Panc1 (cell line): Measurements from ENCODE around the gene ZNRF3. TPM values are rescaled to one million over a fixed set of nuclear protein-coding genes. Genes with fewer than 3 reads are reported as not detected.

ENCODE experiments used
- ATAC-seq: fragments of 200-7000 bp; cut with Tn5 transposase; 2 replicates; pipeline ENCODE4 v1.9.1; 2020; ENCODE audit warnings: mild to moderate bottlenecking, moderate library complexity
- BruUV-seq: library from RNA; stranded (reverse); fragments of 400-500 nt; replicated peaks from 2 replicates; lab custom pipeline; 2021; lab: Mats Ljungman, UMichigan
- CTCF ChIA-PET: fragments of 300-600 bp; sonication (Branson Sonifier 250); formaldehyde crosslinking; loops from one replicate; lab custom pipeline; 2022; ENCODE audit warnings: antibody characterized with exemption; lab: Charles Lee
- POLR2A ChIA-PET: fragments of 300-600 bp; sonication (Branson Sonifier 250); formaldehyde crosslinking; loops from one replicate; lab custom pipeline; 2022; ENCODE audit warnings: antibody characterized with exemption; lab: Charles Lee
- DNase-seq: peaks from one replicate; pipeline ENCODE4 v3.0.0-alpha.2; 2010; ENCODE audit warnings: low read depth, low spot score
- H3K27ac ChIP-seq: 2 replicates; pipeline ENCODE4 v1.5.1; 2011; ENCODE audit warnings: mild to moderate bottlenecking, low read length, inconsistent platforms
- H3K27me3 ChIP-seq: fragments of 200-500 bp; sonication (Bioruptor generic); 2 replicates; pipeline ENCODE4 v1.6.0; 2014; ENCODE audit warnings: low read length, inconsistent platforms; ENCODE audit not compliant: control insufficient read depth, insufficient read depth
- H3K36me3 ChIP-seq: fragments of 200-500 bp; sonication (Bioruptor generic); 2 replicates; pipeline ENCODE4 v1.5.1; 2014; ENCODE audit warnings: inconsistent platforms, mild to moderate bottlenecking, low read length, moderate library complexity; ENCODE audit not compliant: control insufficient read depth, insufficient read depth
- H3K4me1 ChIP-seq: 2 replicates; pipeline ENCODE4 v1.5.1; 2011; ENCODE audit warnings: inconsistent platforms, mild to moderate bottlenecking, low read length, moderate library complexity; ENCODE audit not compliant: control insufficient read depth, insufficient read depth
- H3K4me3 ChIP-seq, 2 experiments: 2 replicates each; pipeline ENCODE4 v1.5.1; 2011 to 2012; ENCODE audit warnings: low read depth in 2 of 2, low read length in 2 of 2, mild to moderate bottlenecking in 2 of 2, inconsistent platforms in 1 of 2, moderate library complexity in 1 of 2
- H3K9me3 ChIP-seq: fragments of 200-500 bp; sonication (Bioruptor generic); 2 replicates; pipeline ENCODE4 v1.5.1; 2014; ENCODE audit warnings: low read depth, mild to moderate bottlenecking, inconsistent platforms, low read length, moderate library complexity; ENCODE audit not compliant: control insufficient read depth, insufficient read depth
- CTCF ChIP-seq: fragments of 450-650 bp; IDR thresholded peaks from 2 replicates; pipeline ENCODE4 v1.5.1; 2017; ENCODE audit warnings: mild to moderate bottlenecking
- POLR2AphosphoS5 ChIP-seq: IDR thresholded peaks from 2 replicates; pipeline ENCODE4 v1.6.1; 2012; ENCODE audit warnings: mild to moderate bottlenecking, low read depth, low read length, moderate library complexity
- REST ChIP-seq, 2 experiments: IDR thresholded peaks; 2 replicates each; pipeline ENCODE4 v1.6.1; 2011 to 2012; ENCODE audit warnings: low read depth in 2 of 2, control low read depth in 1 of 2, low read length in 1 of 2, mild to moderate bottlenecking in 1 of 2, moderate library complexity in 1 of 2; ENCODE audit not compliant: insufficient read depth in 1 of 2
- SIN3A ChIP-seq: IDR thresholded peaks from 2 replicates; pipeline ENCODE4 v1.6.1; 2012; ENCODE audit warnings: low read depth, mild to moderate bottlenecking, low read length, moderate library complexity, borderline replicate concordance; ENCODE audit not compliant: insufficient read depth
- TCF7L2 ChIP-seq: IDR thresholded peaks from 2 replicates; pipeline ENCODE4 v1.6.1; 2011; ENCODE audit warnings: mild to moderate bottlenecking, low read depth, low read length, inconsistent platforms
- in situ Hi-C: cut with HindIII; loops from 2 replicates; pipeline ENCODE4 v1.10.0; 2016; ENCODE audit warnings: low sequenced_read_pairs, low pct_unique_long_range_greater_than_20kb
- intact Hi-C: fragments of 100-400 bp; cut with micrococcal nuclease; formaldehyde crosslinking; loops from one replicate; pipeline ENCODE4 v1.10.0; 2022; ENCODE audit not compliant: unreplicated experiment
- total RNA-seq: library from RNA; stranded (reverse); gene quantifications from one replicate; pipeline ENCODE4 v1.2.1, GENCODE V29; 2021; ENCODE audit not compliant: unreplicated experiment

ZNRF3 gene
- total RNA-seq, 1 experiment from 2014 or later: 7.3 TPM

- intact Hi-C loops (loop anchor here (5.0 kb wide), 1 partner anchor 185 kb away; no protein-coding TSS in a partner anchor), in situ Hi-C loops (no loop called here)
- Histone ChIP-seq H3K27me3 (no peaks in the 10 kb centered on the region), H3K4me3 (no peak overlapping the region), H3K4me1 (no peaks in the 10 kb centered on the region), H3K9me3 (no peaks in the 10 kb centered on the region), H3K27ac (no peak overlapping the region), H3K36me3 (no peaks in the 10 kb centered on the region)
- no TSS peak for BruUV-seq
- no peak for DNase-seq
- ATAC-seq: no peak
- POLR2A ChIA-PET: no interaction called here
- CTCF ChIA-PET: no interaction called here
- no peak for TF ChIP-seq SIN3A
These were observed 26.1 kb upstream of the ZNRF3 start for GRCh38 chr22:28857288-28857687.

GRCh38 chr22:28864878-28865596 lies 18.3 kb upstream of the ZNRF3 start:
- DNase-seq: no peak
- H3K27ac ChIP-seq: no peak overlapping the region
- no peaks in the 10 kb centered on the region for H3K9me3 ChIP-seq
- TF ChIP-seq REST (IDR thresholded peaks at IDR 0.05; ENCODE audit: insufficient read depth in 1 of 2, low read depth in 2 of 2, low read length in 1 of 2): no peak
- no peak for TF ChIP-seq SIN3A
- no peak for TF ChIP-seq TCF7L2
- TF ChIP-seq CTCF: no peak
- no peak for TF ChIP-seq POLR2AphosphoS5
- ChIA-PET CTCF (interaction anchor here (0.6 kb wide), 1 partner anchor 38 kb away, joined by 3 read pairs; no protein-coding TSS in a partner anchor), POLR2A (interaction anchor here (0.7 kb wide), 1 partner anchor 8 kb away, joined by 3 read pairs; no protein-coding TSS in a partner anchor)
- ATAC-seq: no peak
- H3K4me3 ChIP-seq: no peak overlapping the region
- intact Hi-C loops: no loop called here
- no peaks in the 10 kb centered on the region for H3K27me3 ChIP-seq
- BruUV-seq: no TSS peak
- H3K4me1 ChIP-seq: no peaks in the 10 kb centered on the region
- in situ Hi-C loops: no loop called here
- H3K36me3 ChIP-seq: no peaks in the 10 kb centered on the region

GRCh38 chr22:28867191-28867590 lies 16.2 kb upstream of the ZNRF3 start:
- CTCF ChIA-PET: no interaction called here
- Histone ChIP-seq H3K4me3 (no peak overlapping the region), H3K36me3 (no peaks in the 10 kb centered on the region), H3K27ac (no peak overlapping the region), H3K4me1 (no peaks in the 10 kb centered on the region), H3K9me3 (no peaks in the 10 kb centered on the region), H3K27me3 (no peaks in the 10 kb centered on the region)
- DNase-seq (no peak), ATAC-seq (no peak)
- no peak for TF ChIP-seq REST (IDR thresholded peaks at IDR 0.05; ENCODE audit: insufficient read depth in 1 of 2, low read depth in 2 of 2, low read length in 1 of 2)
- no peak for TF ChIP-seq CTCF
- TF ChIP-seq SIN3A: no peak
- TF ChIP-seq TCF7L2: no peak
- no peak for TF ChIP-seq POLR2AphosphoS5
- no TSS peak for BruUV-seq
- in situ Hi-C loops (no loop called here), intact Hi-C loops (no loop called here)
- POLR2A ChIA-PET: no interaction called here
